GM12875 (cell line): Measurements from ENCODE around the gene N4BP2.

Experiments used
- H3K4me3 ChIP-seq: one replicate; pipeline ENCODE4 v1.5.1; 2011; ENCODE audit warnings: low read depth, low read length, control low read depth
- CTCF ChIP-seq: IDR thresholded peaks from 2 replicates; pipeline ENCODE4 v1.5.1; 2011; ENCODE audit warnings: low read depth, mild to moderate bottlenecking, control low read depth, inconsistent platforms, low read length, moderate library complexity, borderline replicate concordance; ENCODE audit not compliant: insufficient read depth

Gene N4BP2

DNA sequence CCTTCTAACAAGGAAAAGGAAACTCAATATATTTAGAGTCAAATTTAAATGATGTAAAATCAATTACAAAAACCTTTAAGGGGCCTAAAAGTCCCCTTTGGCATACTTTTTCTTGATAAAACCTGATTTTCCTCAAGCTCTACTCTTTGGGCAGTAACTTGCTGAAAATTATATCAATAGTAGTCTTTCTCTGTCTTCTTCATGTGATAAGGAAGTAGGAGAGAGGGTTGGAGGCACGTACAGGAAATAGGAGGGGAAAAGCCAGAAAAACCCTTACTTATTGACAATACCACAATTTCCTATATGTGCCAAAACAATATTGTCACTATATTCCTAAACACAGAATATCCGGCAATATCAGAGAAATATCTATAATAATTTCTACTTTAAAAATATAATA is 149.8 kb downstream of the N4BP2 start:
- no peak for TF ChIP-seq CTCF
- peak overlapping the region; percentile 26 for H3K4me3 ChIP-seq
